ENCODE results near the gene PFKM.
"Not testable (repeated sequence)": the region's sequence is repeated elsewhere in the genome, so short reads cannot be mapped to it uniquely, and the experiment has no call there.

PFKM gene

DNA sequence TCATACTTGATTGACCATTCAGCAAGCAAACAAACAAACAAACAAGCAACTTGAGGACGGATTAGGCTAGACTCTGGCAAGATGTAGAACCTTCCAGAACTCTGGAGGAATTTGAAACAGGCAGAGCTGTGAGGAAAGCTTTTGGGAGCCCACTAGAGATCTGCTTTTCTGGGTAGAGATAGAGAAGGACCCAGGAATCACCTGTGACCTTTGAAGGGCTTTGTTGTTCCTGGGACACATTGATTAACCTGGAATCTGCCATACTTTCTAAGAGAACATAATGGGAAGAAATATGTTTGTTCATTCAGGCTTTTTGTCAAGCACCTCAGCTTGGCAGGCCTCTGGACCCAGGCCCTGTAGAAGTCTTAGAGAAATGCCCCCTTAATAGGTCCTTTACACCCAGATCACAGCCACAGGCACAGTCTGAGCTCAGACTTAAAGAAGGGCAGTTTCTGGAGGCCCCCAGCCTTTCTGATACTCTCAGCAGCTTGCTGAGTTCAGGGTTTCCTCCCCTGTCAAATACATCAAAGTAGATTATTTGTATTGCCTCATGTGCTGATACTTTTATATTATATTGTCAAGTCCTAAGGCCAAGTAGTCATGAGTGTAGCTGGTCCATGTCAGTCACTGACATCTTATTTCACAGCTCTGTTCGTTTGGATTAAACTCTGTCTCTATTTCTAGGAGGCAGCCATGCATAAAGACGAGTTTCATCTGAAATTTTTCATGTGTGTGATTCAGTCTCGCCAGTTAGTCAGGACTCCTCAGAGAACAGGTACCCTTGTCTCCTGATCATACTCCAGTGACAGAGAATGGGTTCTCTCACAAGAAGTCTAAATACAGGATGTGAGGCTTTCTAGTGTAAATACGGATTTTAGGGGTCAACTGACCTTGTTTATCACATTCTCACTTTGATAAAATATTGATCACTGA lies 12.2 kb upstream of the PFKM start:
- no peak for DNase-seq (ENCODE audit: low read depth)
- TF ChIP-seq MYC (IDR thresholded peaks at IDR 0.05; ENCODE audit: low read depth, low read length), result no peak
- TF ChIP-seq, protein P1, sequence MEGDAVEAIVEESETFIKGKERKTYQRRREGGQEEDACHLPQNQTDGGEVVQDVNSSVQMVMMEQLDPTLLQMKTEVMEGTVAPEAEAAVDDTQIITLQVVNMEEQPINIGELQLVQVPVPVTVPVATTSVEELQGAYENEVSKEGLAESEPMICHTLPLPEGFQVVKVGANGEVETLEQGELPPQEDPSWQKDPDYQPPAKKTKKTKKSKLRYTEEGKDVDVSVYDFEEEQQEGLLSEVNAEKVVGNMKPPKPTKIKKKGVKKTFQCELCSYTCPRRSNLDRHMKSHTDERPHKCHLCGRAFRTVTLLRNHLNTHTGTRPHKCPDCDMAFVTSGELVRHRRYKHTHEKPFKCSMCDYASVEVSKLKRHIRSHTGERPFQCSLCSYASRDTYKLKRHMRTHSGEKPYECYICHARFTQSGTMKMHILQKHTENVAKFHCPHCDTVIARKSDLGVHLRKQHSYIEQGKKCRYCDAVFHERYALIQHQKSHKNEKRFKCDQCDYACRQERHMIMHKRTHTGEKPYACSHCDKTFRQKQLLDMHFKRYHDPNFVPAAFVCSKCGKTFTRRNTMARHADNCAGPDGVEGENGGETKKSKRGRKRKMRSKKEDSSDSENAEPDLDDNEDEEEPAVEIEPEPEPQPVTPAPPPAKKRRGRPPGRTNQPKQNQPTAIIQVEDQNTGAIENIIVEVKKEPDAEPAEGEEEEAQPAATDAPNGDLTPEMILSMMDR (IDR thresholded peaks at IDR 0.05; ENCODE audit: low read depth, low read length), result no peak
- TF ChIP-seq, protein P2, sequence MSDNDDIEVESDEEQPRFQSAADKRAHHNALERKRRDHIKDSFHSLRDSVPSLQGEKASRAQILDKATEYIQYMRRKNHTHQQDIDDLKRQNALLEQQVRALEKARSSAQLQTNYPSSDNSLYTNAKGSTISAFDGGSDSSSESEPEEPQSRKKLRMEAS (IDR thresholded peaks at IDR 0.05; ENCODE audit: low read depth, low read length), result no peak
- no peak for TF ChIP-seq POLR2A (IDR thresholded peaks at IDR 0.05; ENCODE audit: extremely low read depth, insufficient read length)
- peak overlapping the region; percentile 89 for H3K4me3 ChIP-seq (ENCODE audit: low read depth, low read length)

DNA sequence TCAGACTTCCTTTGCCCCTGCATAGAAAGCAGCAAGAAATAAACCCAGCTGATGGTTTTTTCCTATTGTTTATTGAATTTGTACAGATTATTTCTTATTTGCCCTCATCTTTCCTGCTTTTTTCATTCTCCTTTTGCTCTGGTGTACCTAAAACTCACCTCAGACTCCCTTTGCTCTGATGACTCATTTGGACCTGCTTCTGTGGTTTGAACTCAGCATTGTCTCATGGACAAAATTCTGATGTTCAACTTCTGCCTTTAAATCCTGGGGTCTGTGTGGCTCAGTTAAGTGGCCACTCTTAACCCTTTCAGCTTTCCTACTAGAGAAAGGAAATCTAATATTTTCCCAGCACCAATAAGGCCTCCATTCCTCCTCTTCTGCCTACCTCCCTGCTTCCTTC lies 9.7 kb upstream of the PFKM start:
- DNase-seq (ENCODE audit: low read depth), result no peak
- H3K4me3 ChIP-seq (ENCODE audit: low read depth, low read length), result no peak overlapping the region
- TF ChIP-seq, protein P1 (IDR thresholded peaks at IDR 0.05; ENCODE audit: low read depth, low read length), result no peak
- TF ChIP-seq, protein P2 (IDR thresholded peaks at IDR 0.05; ENCODE audit: low read depth, low read length), result no peak
- TF ChIP-seq MYC (IDR thresholded peaks at IDR 0.05; ENCODE audit: low read depth, low read length) (no peak), POLR2A (IDR thresholded peaks at IDR 0.05; ENCODE audit: extremely low read depth, insufficient read length) (no peak)

DNA sequence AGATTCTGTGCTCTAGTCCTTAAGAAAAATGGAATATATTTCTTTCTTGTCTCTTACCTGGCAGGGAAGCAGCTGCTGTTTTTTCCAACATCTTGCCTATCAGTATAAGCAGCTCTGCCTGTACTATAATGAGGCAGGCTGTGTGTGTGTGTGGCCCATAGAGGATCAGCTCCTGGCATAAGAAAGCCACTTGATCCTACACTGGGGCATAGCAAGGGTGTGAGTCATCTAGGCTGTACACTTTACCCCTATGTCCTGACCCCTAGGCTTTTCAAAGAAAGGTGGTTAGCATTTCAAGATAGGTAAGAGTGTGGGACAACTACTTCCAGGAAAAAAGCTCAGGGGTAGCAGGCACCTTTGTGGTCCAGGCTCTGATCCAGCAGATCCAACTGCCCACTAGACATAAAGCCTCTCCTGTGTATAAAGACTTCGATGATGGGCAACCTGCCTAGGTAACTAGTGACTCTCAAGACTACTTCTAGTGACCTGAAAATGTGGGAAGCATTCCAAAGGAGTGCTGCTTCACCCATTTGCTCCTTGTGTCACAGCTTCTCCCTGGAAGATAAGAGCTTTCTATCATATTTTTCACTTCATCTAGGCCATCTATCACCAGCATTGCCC lies 8.4 kb upstream of the PFKM start:
- no peak overlapping the region for H3K4me3 ChIP-seq (ENCODE audit: low read depth, low read length)
- DNase-seq (ENCODE audit: low read depth), result no peak
- TF ChIP-seq, protein P1 (IDR thresholded peaks at IDR 0.05; ENCODE audit: low read depth, low read length), result no peak
- no peak for TF ChIP-seq POLR2A (IDR thresholded peaks at IDR 0.05; ENCODE audit: extremely low read depth, insufficient read length)
- TF ChIP-seq, protein P2 (IDR thresholded peaks at IDR 0.05; ENCODE audit: low read depth, low read length), result no peak
- TF ChIP-seq MYC (IDR thresholded peaks at IDR 0.05; ENCODE audit: low read depth, low read length), result no peak

DNA sequence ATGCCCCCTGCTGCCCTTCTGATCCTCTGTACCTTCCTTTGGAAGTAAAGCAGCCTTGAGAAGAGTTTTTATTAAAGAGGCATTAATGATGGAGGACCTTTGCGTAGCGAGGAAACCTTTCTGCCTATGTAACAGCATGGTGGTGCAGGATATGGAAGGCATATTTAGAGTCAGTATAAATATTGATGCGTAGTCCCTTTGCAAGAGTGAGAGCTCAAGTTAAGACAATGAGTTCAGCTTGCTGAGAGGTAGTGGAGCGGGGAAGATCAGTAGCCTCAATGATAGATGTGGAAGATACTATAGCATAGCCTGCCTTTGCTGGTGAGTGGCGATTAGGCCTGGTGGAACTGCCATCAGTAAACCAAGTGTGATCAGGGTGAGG lies 7.9 kb upstream of the PFKM start:
- not testable (repeated sequence) for H3K4me3 ChIP-seq (ENCODE audit: low read depth, low read length); DNase-seq (ENCODE audit: low read depth)

DNA sequence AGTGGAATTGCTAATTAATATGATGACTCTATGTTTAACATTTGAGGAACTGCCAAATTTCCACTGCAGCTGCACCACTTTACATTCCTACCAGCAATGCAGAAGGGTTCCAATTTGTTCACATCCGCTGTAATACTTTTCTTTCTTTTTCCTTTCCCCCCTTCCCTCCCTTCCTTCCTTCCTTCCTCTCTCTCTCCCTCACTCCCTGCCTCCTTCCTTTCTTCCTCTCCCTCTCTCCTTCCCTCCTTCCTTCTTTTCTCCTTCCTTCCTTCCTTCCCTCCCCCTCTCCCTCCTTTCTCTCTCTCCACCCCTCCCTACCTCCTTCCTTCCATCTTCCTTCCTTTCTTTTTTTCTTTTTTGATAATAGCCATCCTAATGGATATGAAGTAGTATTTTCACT lies 3.2 kb upstream of the PFKM start:
- DNase-seq (ENCODE audit: low read depth), result no peak
- no peak overlapping the region for H3K4me3 ChIP-seq (ENCODE audit: low read depth, low read length)
- TF ChIP-seq POLR2A (IDR thresholded peaks at IDR 0.05; ENCODE audit: extremely low read depth, insufficient read length), result no peak

DNA sequence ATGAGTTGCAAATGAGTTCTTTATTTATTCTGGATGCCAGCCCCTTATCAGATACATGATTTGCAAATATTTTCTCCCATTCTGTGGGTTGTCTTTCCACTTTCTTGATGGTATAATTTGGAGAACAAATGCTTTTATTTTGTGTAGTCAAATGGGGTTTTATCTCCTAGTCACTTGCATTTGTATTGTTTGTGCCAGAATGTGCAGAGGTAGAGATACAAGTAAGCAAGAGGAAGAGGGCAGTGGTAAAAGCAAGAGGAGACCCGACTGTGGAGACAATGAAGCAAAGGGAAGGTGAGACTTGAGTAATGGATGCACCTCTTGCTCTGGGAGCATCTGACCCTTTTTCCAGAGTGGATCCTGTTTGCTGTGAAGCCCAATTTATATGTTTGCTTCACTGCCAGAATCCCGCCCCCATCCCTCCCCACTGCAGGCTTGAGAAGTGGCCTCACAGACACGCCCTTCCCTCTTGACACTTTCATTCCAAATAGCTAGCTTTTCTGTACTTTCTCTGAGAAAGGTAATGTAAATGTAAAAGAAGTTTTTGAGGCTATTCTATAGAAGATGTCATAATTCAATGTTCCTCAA lies 786 bp upstream of the PFKM start:
- no peak for TF ChIP-seq POLR2A (IDR thresholded peaks at IDR 0.05; ENCODE audit: extremely low read depth, insufficient read length)
- TF ChIP-seq, protein P2 (IDR thresholded peaks at IDR 0.05; ENCODE audit: low read depth, low read length), result no peak
- TF ChIP-seq, protein P1 (IDR thresholded peaks at IDR 0.05; ENCODE audit: low read depth, low read length), result no peak
- no peak for TF ChIP-seq MYC (IDR thresholded peaks at IDR 0.05; ENCODE audit: low read depth, low read length)
- no peak overlapping the region for H3K4me3 ChIP-seq (ENCODE audit: low read depth, low read length)
- DNase-seq (ENCODE audit: low read depth), result no peak

All from NB4 (cell line).